ENCODE results near the gene ARMCX5. TPM values are rescaled to one million over a fixed set of nuclear protein-coding genes. Genes with fewer than 3 reads are reported as not detected.

Gene ARMCX5
- total and polyA plus RNA-seq, 2 donors (not counting 3 experiments of a cell fraction or from before 2014, with no cell fraction given): 8.0 to 10.3 TPM

GRCh38 chrX:102580891-102581290 is 18.4 kb upstream of the ARMCX5 start:
- Histone ChIP-seq H3K9me1 (replicated peaks; ENCODE audit: control insufficient read depth, extremely low read depth, insufficient read depth, low read length) (no peaks in the 10 kb centered on the region), H2AFZ (ENCODE audit: low read depth, low read length) (no peak overlapping the region), H3K9me3 (replicated peaks; ENCODE audit: control insufficient read depth, insufficient read depth, low read length) (no peaks in the 10 kb centered on the region), H3K27ac (ENCODE audit: insufficient read depth, low read depth, low read length) (no peak overlapping the region), H3K4me2 (ENCODE audit: insufficient read depth, low read length) (no peak overlapping the region), H3K36me3 (ENCODE audit: control insufficient read depth in 2 of 2, extremely low read depth in 1 of 2, insufficient read depth in 2 of 2, low read length in 2 of 2) (no peaks in the 10 kb centered on the region), H3K79me2 (ENCODE audit: control insufficient read depth, insufficient read depth, low read length) (no peaks in the 10 kb centered on the region), H3K27me3 (ENCODE audit: control insufficient read depth in 2 of 2, insufficient read depth in 2 of 2, low read length in 2 of 2) (no peaks in the 10 kb centered on the region), H4K20me1 (replicated peaks; ENCODE audit: control insufficient read depth, extremely low read depth, insufficient read depth, low read length) (no peaks in the 10 kb centered on the region), H3K4me1 (ENCODE audit: control insufficient read depth, extremely low read depth, insufficient read depth, low read length) (no peaks in the 10 kb centered on the region), H3K9ac (replicated peaks; ENCODE audit: extremely low read depth, insufficient read depth, low read length) (no peak overlapping the region), H3K4me3 (replicated peaks in 1 of 3; ENCODE audit: insufficient read depth in 1 of 3, low read depth in 1 of 3, low read length in 3 of 3) (no peak overlapping the region)
- POLR2A ChIA-PET: no interaction called here
- no peak for DNase-seq (ENCODE audit: low read depth, low spot score)
- intact Hi-C loops (cut with micrococcal nuclease): no loop called here
- CTCF ChIA-PET: no interaction called here
- BruUV-seq (replicated peaks): no TSS peak
- dilution Hi-C loops (cut with MboI; ENCODE audit: extremely low pct_ligation_motif_present, low sequenced_read_pairs): no loop called here
- FAIRE-seq: no peak
- TF ChIP-seq POLR2AphosphoS5 (IDR thresholded peaks at IDR 0.05; ENCODE audit: insufficient read depth, low read depth, low read length): no peak
- TF ChIP-seq CTCF (IDR thresholded peaks at IDR 0.05; ENCODE audit: extremely low read depth in 1 of 2, insufficient read depth in 1 of 2, low read depth in 1 of 2, low read length in 2 of 2): no peak
- no peak for TF ChIP-seq MYC (IDR thresholded peaks at IDR 0.05; ENCODE audit: low read depth, low read length)
- TF ChIP-seq GATA2 (IDR thresholded peaks at IDR 0.05; ENCODE audit: insufficient read depth, insufficient read length, low read depth, low read length): no peak
- TF ChIP-seq MAX (IDR thresholded peaks at IDR 0.05; ENCODE audit: insufficient read depth, insufficient read length): no peak
- no peak for TF ChIP-seq FOS (IDR thresholded peaks at IDR 0.05; ENCODE audit: borderline replicate concordance, insufficient read depth, low read length)
- TF ChIP-seq EZH2 (IDR thresholded peaks at IDR 0.05; ENCODE audit: borderline replicate concordance, low read depth, low read length, severe bottlenecking): no peak
- no peak for TF ChIP-seq POLR2A (IDR thresholded peaks at IDR 0.05; ENCODE audit: low read depth, low read length)
- TF ChIP-seq JUN (IDR thresholded peaks at IDR 0.05; ENCODE audit: borderline replicate concordance, insufficient read depth, insufficient read length, low read depth): no peak
